Lower leg skin (tissue), 4 donors: ENCODE measurements around the gene NFRKB. TPM values are rescaled to one million over a fixed set of nuclear protein-coding genes. Genes with fewer than 3 reads are reported as not detected.
A peak's percentile ranks its signal among the peaks of the same experiment; 100 is the strongest.

Experiments used
- DNase-seq, 2 donors: peaks; one replicate each; pipeline ENCODE4 v3.0.0-alpha.2; 2019; ENCODE audit warnings: low spot score in 2 of 2
- H3K4me3 ChIP-seq: fragments of 200-600 bp; sonication (generic); 2 replicates; pipeline ENCODE4 v1.5.1; 2017; ENCODE audit warnings: mild to moderate bottlenecking, low read depth; ENCODE audit not compliant: poor library complexity, severe bottlenecking
- CTCF ChIP-seq, 3 donors: fragments of 450-650 bp; IDR thresholded peaks; one replicate each; pipeline ENCODE4 v1.5.1; 2016; ENCODE audit warnings: antibody characterized with exemption in 3 of 3, mild to moderate bottlenecking in 3 of 3, moderate library complexity in 2 of 3
- POLR2A ChIP-seq, 2 donors: fragments of 450-650 bp; IDR thresholded peaks; one replicate each; pipeline ENCODE4 v1.6.1; 2016 to 2017; ENCODE audit warnings: antibody characterized with exemption in 2 of 2, mild to moderate bottlenecking in 1 of 2, moderate library complexity in 1 of 2
- WGBS, 2 donors: methylation state at CpG; one replicate each; pipeline ENCODE4 v1.1.5; 2018; 5-methylcytosine and 5-hydroxymethylcytosine counted together
- intact Hi-C: fragments of 100-400 bp; cut with DNase I; formaldehyde crosslinking; loops from one replicate; pipeline ENCODE4 v1.15.0; 2023; ENCODE audit warnings: low total_unique reads
- total RNA-seq, 4 donors: library from RNA; depleted of rRNA; stranded (reverse); fragments of >200 nt; gene quantifications; one replicate each; pipeline ENCODE4 v1.1.0, GENCODE V29; 2016

Gene NFRKB
- 10 to 100 TPM; 41.9 to 57.1 (median 53.2) TPM for total RNA-seq

DNA sequence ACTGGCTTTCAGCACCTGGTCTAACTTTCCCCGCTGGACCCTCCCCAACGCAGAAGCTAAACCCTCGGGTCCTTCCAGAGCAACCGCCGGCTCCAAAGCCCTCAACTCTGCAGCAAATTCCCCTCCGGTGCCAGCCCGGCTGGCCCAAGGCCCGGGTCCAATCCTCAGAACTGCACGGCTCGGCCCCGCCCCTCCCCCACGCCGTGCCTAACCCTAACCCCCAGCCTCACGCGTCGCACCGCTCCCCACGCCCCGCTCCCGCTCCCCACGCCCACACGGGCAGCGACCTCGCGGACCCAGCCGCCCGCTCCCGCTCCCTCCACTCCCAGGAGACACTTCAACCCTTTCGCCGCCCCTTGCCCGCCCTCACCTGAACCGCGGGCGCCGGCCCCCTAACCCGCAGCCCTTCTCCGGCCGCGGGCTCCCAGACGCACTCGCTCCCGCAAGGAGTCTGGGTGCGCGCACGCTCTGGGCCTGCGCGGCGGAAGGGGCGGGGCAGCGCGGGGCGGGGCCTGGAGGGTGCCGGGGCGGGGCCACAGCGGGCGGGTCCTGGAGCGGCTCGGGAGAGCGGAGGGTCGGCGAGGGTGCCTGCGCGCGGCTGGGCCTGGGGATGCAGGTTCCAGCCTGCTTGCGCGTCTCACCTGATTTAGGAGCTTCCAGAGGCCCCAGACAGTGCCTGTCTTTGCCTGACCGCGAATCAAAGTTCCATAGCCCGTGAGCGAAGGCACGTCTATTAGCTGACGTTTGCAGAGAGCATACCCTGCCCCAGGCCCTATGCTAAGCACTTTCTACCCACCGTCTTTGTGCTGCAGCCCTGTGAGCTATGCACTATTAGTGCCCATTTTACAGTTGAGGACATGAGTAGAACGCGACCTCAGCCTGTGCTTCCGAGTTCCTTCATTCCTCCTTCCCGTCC, at the start of gene NFRKB:
Gene NFRKB (minus strand): TSS at position 453 of the 916 bp plus-strand sequence. CDS start 2,729 bp downstream, outside the sequence.
- intact Hi-C loops, result no loop called here
- TF ChIP-seq CTCF (IDR thresholded peaks at IDR 0.05), result no peak
- no peak for TF ChIP-seq POLR2A (IDR thresholded peaks at IDR 0.05)
- WGBS, 2 donors, result 1 to 3% methylated on average over 14 to 46 of the region's 77 CpGs
- peak within 1 kb of the TSS; percentile 96 for H3K4me3 ChIP-seq
- DNase-seq, result peak; percentile 79 to 97

DNA sequence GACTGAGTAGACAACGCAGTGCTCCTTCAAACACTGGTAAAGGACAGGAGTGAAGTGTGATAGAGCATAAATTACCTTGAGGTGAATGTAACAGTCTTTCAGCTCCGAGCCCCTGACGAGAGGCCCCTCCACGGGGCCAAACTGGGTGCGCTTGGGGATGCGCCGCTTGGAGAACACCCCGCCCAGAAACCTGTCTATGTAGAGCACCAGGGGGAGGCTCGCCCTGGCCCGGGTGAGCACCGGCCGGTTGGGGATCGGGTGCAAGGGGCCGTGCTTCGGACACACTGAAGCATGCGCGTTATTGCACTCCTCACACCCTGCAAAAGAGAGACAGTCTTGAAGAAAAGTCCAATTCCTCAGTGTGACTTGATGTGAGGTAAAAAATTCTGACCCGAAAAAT, 49.3 kb upstream of the NFRKB start:
- intact Hi-C loops, result no loop called here

DNA sequence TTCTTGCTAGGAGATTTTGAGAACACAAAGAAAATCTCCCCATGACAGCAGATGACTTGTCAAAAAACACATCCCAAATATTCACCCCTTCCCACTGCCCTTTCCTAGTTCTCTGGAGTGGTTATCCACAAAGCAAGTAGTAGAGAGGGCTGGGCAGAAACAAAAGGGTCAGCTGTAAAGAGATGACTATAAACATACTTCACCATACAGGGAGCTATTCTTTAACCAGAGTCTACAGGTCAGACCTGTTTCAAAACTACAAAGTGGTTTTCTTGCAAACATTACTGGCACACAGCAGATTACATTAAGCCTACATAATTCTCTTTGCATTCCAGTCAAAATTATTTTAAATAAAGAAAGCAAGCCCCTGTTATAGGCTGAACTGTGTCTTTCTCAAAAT, 47.7 kb upstream of the NFRKB start:
- TF ChIP-seq POLR2A (IDR thresholded peaks at IDR 0.05), result no peak
- no peak for TF ChIP-seq CTCF (IDR thresholded peaks at IDR 0.05)
- DNase-seq, result no peak
- intact Hi-C loops, result no loop called here

More for the DNA sequence above, 49.3 kb upstream of the NFRKB start:
- no peak overlapping the region for H3K4me3 ChIP-seq
- TF ChIP-seq POLR2A (IDR thresholded peaks at IDR 0.05), result no peak
- TF ChIP-seq CTCF (IDR thresholded peaks at IDR 0.05), result no peak
- 97% methylated on average over 18 of the region's 18 CpGs for WGBS, 2 donors
- no peak for DNase-seq

GRCh38 chr11:129939510-129939909, 44.1 kb upstream of the NFRKB start:
- intact Hi-C loops, result no loop called here
- H3K4me3 ChIP-seq, result no peak overlapping the region
- 94 to 95% methylated on average over 4 of the region's 4 CpGs for WGBS, 2 donors
- DNase-seq, result no peak
- TF ChIP-seq POLR2A (IDR thresholded peaks at IDR 0.05) (no peak), CTCF (IDR thresholded peaks at IDR 0.05) (no peak)

More for the DNA sequence above, 47.7 kb upstream of the NFRKB start:
- no peak overlapping the region for H3K4me3 ChIP-seq

DNA sequence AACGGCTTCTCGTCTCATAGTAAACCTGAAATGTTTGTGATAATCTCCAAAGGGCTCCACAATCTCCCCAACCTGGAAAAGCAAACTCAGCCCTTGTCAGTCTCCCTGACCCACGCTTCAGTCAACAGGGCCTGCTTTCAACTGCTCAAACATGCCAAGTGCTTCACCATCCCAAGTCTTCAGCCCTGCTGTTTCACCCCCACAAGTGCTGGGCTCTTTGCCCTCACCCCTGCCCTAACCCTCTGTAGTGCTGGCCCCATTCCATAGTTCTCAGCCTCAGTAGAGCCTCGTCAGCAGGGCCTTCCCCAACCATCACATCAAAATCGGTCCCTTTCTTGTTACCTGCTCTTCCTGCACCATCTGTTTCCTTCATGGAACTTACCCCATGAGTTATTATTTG, 43.4 kb upstream of the NFRKB start:
- DNase-seq, result no peak
- H3K4me3 ChIP-seq, result no peak overlapping the region
- intact Hi-C loops, result no loop called here
- 86 to 92% methylated on average over 5 of the region's 5 CpGs for WGBS, 2 donors
- TF ChIP-seq CTCF (IDR thresholded peaks at IDR 0.05) (no peak), POLR2A (IDR thresholded peaks at IDR 0.05) (no peak)
